Measurements from ENCODE around the gene LRRC56. TPM values are rescaled to one million over a fixed set of nuclear protein-coding genes. Genes with fewer than 3 reads are reported as not detected.

The LRRC56 gene
- polyA plus RNA-seq, 2 of the 4 experiments (the other 2 are of a cell fraction) = 0.32 to 1.0 TPM

GRCh38 chr11:563066-563811 lies 25.9 kb downstream of the LRRC56 start:
- Histone ChIP-seq H3K4me3 (no peak overlapping the region), H3K9me3 (no peaks in the 10 kb centered on the region), H3K27ac (no peak overlapping the region), H3K4me2 (no peak overlapping the region), H3K4me1 (peaks cover 28% of the 10 kb centered on the region)
- WGBS (ENCODE audit: missing lambda C conversion rate) = 96% methylated on average over 9 of the region's 18 CpGs
- TF ChIP-seq HOXB5 (CRISPR knock-in tag; IDR thresholded peaks at IDR 0.05) (no peak), HES2 (IDR thresholded peaks at IDR 0.05) (no peak), POLR2AphosphoS2 (conservative IDR thresholded peaks at IDR 0.05; ENCODE audit: low read length) (no peak), KDM5A (IDR thresholded peaks at IDR 0.05) (no peak)
- no peak for DNase-seq (ENCODE audit: low read depth in 1 of 2, low spot score in 1 of 2)
- POLR2A ChIA-PET = interaction anchor here (0.7 kb wide), 1 partner anchor 13 kb away, joined by 4 read pairs; the partner anchor contains the start of gene PHRF1
- no peak for FAIRE-seq
- CTCF ChIA-PET = interaction anchor here (2.4 to 8.3 kb wide), 2 partner anchors 8 to 12 kb away, joined by 6 to 66 read pairs; no protein-coding TSS in a partner anchor
- no peak for ATAC-seq

GRCh38 chr11:563812-564578 lies 26.7 kb downstream of the LRRC56 start:
- peaks cover 28% of the 10 kb centered on the region for H3K4me1 ChIP-seq
- TF ChIP-seq CTCF (IDR thresholded peaks at IDR 0.05) (no peak), RNF2 (IDR thresholded peaks at IDR 0.05; ENCODE audit: borderline replicate concordance, low read depth) (no peak), GATA3 (IDR thresholded peaks at IDR 0.05; ENCODE audit: borderline replicate concordance) (no peak), USF2 (IDR thresholded peaks at IDR 0.05) (no peak), PHF8 (IDR thresholded peaks at IDR 0.05; ENCODE audit: borderline replicate concordance, low read depth) (no peak), JUN (IDR thresholded peaks at IDR 0.05) (no peak), RFX5 (IDR thresholded peaks at IDR 0.05) (no peak), SMC3 (IDR thresholded peaks at IDR 0.05) (no peak), FOXS1 (CRISPR knock-in tag; IDR thresholded peaks at IDR 0.05) (no peak), KDM1A (IDR thresholded peaks at IDR 0.05; ENCODE audit: low read depth) (no peak), MAFK (IDR thresholded peaks at IDR 0.05; ENCODE audit: partially characterized antibody) (no peak), NR3C1 (IDR thresholded peaks at IDR 0.05) (no peak), POLR2A (IDR thresholded peaks at IDR 0.05; ENCODE audit: low read length) (no peak), RCOR1 (IDR thresholded peaks at IDR 0.05; ENCODE audit: low read depth, low read length) (no peak), EHF (CRISPR knock-in tag; IDR thresholded peaks at IDR 0.05) (no peak), HES2 (IDR thresholded peaks at IDR 0.05) (no peak)
- POLR2A ChIA-PET = interaction anchor here (0.7 kb wide), 1 partner anchor 12 kb away, joined by 4 read pairs; the partner anchor contains the start of gene PHRF1
- WGBS (ENCODE audit: missing lambda C conversion rate) = 93% methylated on average over 12 of the region's 12 CpGs
- no peaks in the 10 kb centered on the region for H3K9me3 ChIP-seq
- no peak overlapping the region for H3K27ac ChIP-seq
- CTCF ChIA-PET = interaction anchor here (0.5 to 8.3 kb wide), 6 partner anchors 8 to 383 kb away, joined by 3 to 66 read pairs (median 4); no protein-coding TSS in a partner anchor
- no peak overlapping the region for H3K4me2 ChIP-seq
- DNase-seq (ENCODE audit: low read depth in 1 of 2, low spot score in 1 of 2) (no peak), ATAC-seq (no peak), FAIRE-seq (no peak)
- H3K4me3 ChIP-seq = no peak overlapping the region
